K562 (cell line): ENCODE measurements around the gene RLN1. TPM values are rescaled to one million over a fixed set of nuclear protein-coding genes. Genes with fewer than 3 reads are reported as not detected.

Experiments used
- CTCF ChIP-seq, 3 experiments: IDR thresholded peaks in 2 of 3; conservative IDR thresholded peaks in 1 of 3; 2 replicates each; pipeline ENCODE4 v1.5.1; 2011 to 2012; ENCODE audit warnings: low read length in 3 of 3, mild to moderate bottlenecking in 3 of 3, control low read depth in 2 of 3, improper control_type of control experiment in 1 of 3, inconsistent platforms in 1 of 3, low read depth in 1 of 3, mixed read lengths in 1 of 3, moderate library complexity in 1 of 3; ENCODE audit not compliant: insufficient read depth in 2 of 3
- EP300 ChIP-seq: IDR thresholded peaks from 2 replicates; pipeline ENCODE4 v1.6.1; 2012; ENCODE audit warnings: low read length, improper control_type of control experiment
- HEY1 ChIP-seq: fragments of 250-450 bp; sonication (Bioruptor Pico); IDR thresholded peaks from 2 replicates; pipeline ENCODE4 v1.5.0; 2020; ENCODE audit warnings: mild to moderate bottlenecking, moderate library complexity, borderline replicate concordance
- LEF1 ChIP-seq: fragments of 450-650 bp; IDR thresholded peaks from 2 replicates; pipeline ENCODE4 v1.6.1; 2016; ENCODE audit warnings: mild to moderate bottlenecking
- NFXL1 ChIP-seq: fragments of 450-650 bp; formaldehyde crosslinking; IDR thresholded peaks from 2 replicates; pipeline ENCODE4 v1.4.0; 2021; ENCODE audit warnings: mild to moderate bottlenecking
- SOX6 ChIP-seq: fragments of 450-650 bp; IDR thresholded peaks from 2 replicates; pipeline ENCODE4 v1.6.1; 2014; ENCODE audit warnings: mild to moderate bottlenecking
- SPI1 ChIP-seq: IDR thresholded peaks from 2 replicates; pipeline ENCODE4 v1.6.1; 2011; ENCODE audit warnings: low read depth, low read length, control low read depth, borderline replicate concordance
- VEZF1 ChIP-seq: fragments of 200-800 bp; sonication (Bioruptor generic); IDR thresholded peaks from 2 replicates; pipeline ENCODE4 v1.6.1; 2017; ENCODE audit warnings: missing genetic modification characterization, missing compliant biosample characterization
- polyA plus RNA-seq, 8 experiments: library from polyadenylated mRNA; depleted of rRNA in 4 of 8; stranded (reverse) in 5 of 8; unstranded in 3 of 8; fragments of >200 nt; fragmentation: Nextera tagmentation in 2 of 8; fragmentation: Illumina TruSeq in 1 of 8; extraction: Ambion mirVana in 2 of 8; extraction: Trizol in 1 of 8; gene quantifications; 2 replicates each; pipeline versions ENCODE4 v1.2.1 to v1.2.3, GENCODE V29; 2011 to 2014; ENCODE audit warnings: inconsistent platforms in 1 of 8, missing spikeins in 1 of 8
- total RNA-seq, 7 experiments: library from RNA; depleted of rRNA in 6 of 7; stranded (reverse); fragments of >200 nt in 6 of 7; fragmentation: Illumina TruSeq in 2 of 7; extraction: Trizol in 2 of 7; gene quantifications; 2 replicates each; pipeline versions ENCODE4 v1.2.1 to v1.2.3, GENCODE V29; 2011 to 2021; ENCODE audit warnings: low replicate concordance in 1 of 7

The RLN1 gene
- total and polyA plus RNA-seq, 9 of the 15 experiments (the other 6 are each of a cell fraction or from before 2014, with no cell fraction given), result not detected

GRCh38 chr9:5388026-5388819 is 48.5 kb upstream of the RLN1 start (continued):
- no peak for TF ChIP-seq CTCF (IDR thresholded peaks at IDR 0.05 in 2 of 3, conservative IDR thresholded peaks at IDR 0.05 in 1 of 3; ENCODE audit: insufficient read depth in 2 of 3, low read depth in 1 of 3, low read length in 3 of 3)
- no peak for TF ChIP-seq NFXL1 (CRISPR knock-in tag)
- TF ChIP-seq HEY1 (CRISPR knock-in tag), result no peak
- no peak for TF ChIP-seq EP300
- TF ChIP-seq SPI1, result no peak
- TF ChIP-seq VEZF1 (CRISPR knock-in tag), result no peak
- no peak for TF ChIP-seq SOX6
- no peak for TF ChIP-seq LEF1
